Transverse colon (tissue), 4 donors: ENCODE results near the gene CRTC3.

Source experiments
- POLR2A ChIP-seq: fragments of 450-650 bp; IDR thresholded peaks from one replicate; pipeline ENCODE4 v1.6.1; 2016; ENCODE audit warnings: antibody characterized with exemption, mild to moderate bottlenecking, moderate library complexity
- POLR2AphosphoS5 ChIP-seq, 3 donors: sonication (generic); formaldehyde crosslinking; IDR thresholded peaks; one replicate each; pipeline ENCODE4 v1.6.1; 2016; ENCODE audit warnings: antibody characterized with exemption in 3 of 3
- TF ChIP-seq, protein P1 (sequence below), 5 experiments: fragments of 200-600 bp in 3 of 5; fragments of 450-650 bp in 2 of 5; sonication (generic) in 3 of 5; IDR thresholded peaks; 1 replicate in 2 of 5; 2 replicates in 3 of 5; pipeline ENCODE4 v1.5.1; 2016 to 2017; ENCODE audit warnings: antibody characterized with exemption in 5 of 5, inconsistent platforms in 3 of 5, mild to moderate bottlenecking in 2 of 5, moderate library complexity in 1 of 5

DNA sequence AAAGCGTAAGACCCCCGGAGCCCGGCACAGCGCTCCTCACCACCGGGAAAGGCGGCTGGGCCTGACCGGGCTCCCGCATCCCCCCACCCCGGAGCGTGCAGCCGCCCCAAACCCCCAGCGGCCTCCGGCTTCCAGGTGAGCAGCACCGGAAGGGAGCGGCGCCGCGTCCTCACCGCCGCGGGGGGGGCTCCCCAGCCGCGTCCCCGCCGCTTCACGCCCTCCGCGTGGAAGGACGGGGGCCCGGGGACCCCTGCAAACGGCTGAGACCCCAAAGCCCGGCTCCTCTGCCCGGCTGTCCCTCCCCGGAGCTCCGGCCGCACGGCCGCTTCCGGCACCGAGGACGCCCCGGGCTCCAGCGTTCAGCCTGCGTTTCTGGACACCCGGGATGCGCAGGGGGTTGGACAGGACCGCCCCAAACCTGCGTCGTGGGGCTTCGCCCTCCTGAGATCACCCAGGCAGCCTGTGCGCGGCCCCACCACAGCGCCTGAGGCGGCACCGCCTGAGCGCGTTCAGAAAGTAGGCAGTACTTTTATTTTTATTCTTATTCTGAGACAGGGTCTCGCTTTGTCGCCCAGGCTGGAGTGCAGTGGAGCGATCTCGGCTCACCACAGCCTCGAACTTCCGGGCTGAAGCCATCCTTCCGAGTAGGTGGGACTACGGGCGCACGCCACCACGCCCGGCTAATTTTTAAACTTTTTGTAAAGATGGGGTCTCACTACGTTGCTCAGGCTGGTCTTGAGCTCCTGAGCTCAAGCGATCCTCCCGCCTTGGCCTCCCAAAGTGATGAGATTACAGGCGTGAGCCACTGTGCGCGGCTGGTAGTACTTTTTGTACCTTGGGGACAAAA lies 135.8 kb downstream of the CRTC3 start:
- TF ChIP-seq POLR2A (peak; percentile 69), POLR2AphosphoS5 (IDR thresholded peaks at IDR 0.05) (peak in 2 of 3 donors; percentile 4 to 66)
- TF ChIP-seq, protein P1, sequence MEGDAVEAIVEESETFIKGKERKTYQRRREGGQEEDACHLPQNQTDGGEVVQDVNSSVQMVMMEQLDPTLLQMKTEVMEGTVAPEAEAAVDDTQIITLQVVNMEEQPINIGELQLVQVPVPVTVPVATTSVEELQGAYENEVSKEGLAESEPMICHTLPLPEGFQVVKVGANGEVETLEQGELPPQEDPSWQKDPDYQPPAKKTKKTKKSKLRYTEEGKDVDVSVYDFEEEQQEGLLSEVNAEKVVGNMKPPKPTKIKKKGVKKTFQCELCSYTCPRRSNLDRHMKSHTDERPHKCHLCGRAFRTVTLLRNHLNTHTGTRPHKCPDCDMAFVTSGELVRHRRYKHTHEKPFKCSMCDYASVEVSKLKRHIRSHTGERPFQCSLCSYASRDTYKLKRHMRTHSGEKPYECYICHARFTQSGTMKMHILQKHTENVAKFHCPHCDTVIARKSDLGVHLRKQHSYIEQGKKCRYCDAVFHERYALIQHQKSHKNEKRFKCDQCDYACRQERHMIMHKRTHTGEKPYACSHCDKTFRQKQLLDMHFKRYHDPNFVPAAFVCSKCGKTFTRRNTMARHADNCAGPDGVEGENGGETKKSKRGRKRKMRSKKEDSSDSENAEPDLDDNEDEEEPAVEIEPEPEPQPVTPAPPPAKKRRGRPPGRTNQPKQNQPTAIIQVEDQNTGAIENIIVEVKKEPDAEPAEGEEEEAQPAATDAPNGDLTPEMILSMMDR (IDR thresholded peaks at IDR 0.05): no peak
